ENCODE data around the gene CSPG4.
A peak's percentile ranks its signal among the peaks of the same experiment; 100 is the strongest.
"Not testable (repeated sequence)": the region's sequence is repeated elsewhere in the genome, so short reads cannot be mapped to it uniquely, and the experiment has no call there.

The CSPG4 gene

GRCh38 chr15:75751116-75751875 lies 38.6 kb upstream of the CSPG4 start:
- TF ChIP-seq CTCF (IDR thresholded peaks at IDR 0.05; ENCODE audit: borderline replicate concordance, extremely low read depth, low read length, poor library complexity, severe bottlenecking) = no peak
- no peak for TF ChIP-seq EZH2 (IDR thresholded peaks at IDR 0.05; ENCODE audit: borderline replicate concordance, low read depth, low read length, severe bottlenecking)
- Histone ChIP-seq H4K20me1 (ENCODE audit: insufficient read depth, low read length) (no peaks in the 10 kb centered on the region; the same call in 1 of the 2 replicates), H2AFZ (ENCODE audit: low read depth, low read length) (no peak overlapping the region), H3K9ac (ENCODE audit: low read depth, low read length) (no peak overlapping the region), H3K36me3 (ENCODE audit: insufficient read depth, low read length) (no peaks in the 10 kb centered on the region), H3K27ac (ENCODE audit: low read length) (no peak overlapping the region), H3K4me2 (ENCODE audit: insufficient read depth, low read length) (no peak overlapping the region), H3K4me1 (ENCODE audit: insufficient read depth, low read length) (no peaks in the 10 kb centered on the region), H3K27me3 (ENCODE audit: insufficient read depth, low read length, poor library complexity) (no peaks in the 10 kb centered on the region), H3K9me3 (ENCODE audit: insufficient read depth, low read length, severe bottlenecking) (no peaks in the 10 kb centered on the region), H3K4me3 (ENCODE audit: low read depth in 1 of 2, low read length in 2 of 2) (no peak overlapping the region), H3K79me2 (ENCODE audit: insufficient read depth, low read length) (no peaks in the 10 kb centered on the region)
- ATAC-seq (ENCODE audit: insufficient read depth, low read depth) = no peak
- no peak for DNase-seq

- Histone ChIP-seq H3K79me2 (ENCODE audit: insufficient read depth, low read length) (no peaks in the 10 kb centered on the region), H3K27ac (ENCODE audit: low read length) (no peak overlapping the region), H3K4me1 (ENCODE audit: insufficient read depth, low read length) (no peaks in the 10 kb centered on the region), H3K9me3 (ENCODE audit: insufficient read depth, low read length, severe bottlenecking) (no peaks in the 10 kb centered on the region), H2AFZ (ENCODE audit: low read depth, low read length) (no peak overlapping the region), H3K4me3 (ENCODE audit: low read depth in 1 of 2, low read length in 2 of 2) (no peak overlapping the region), H3K4me2 (ENCODE audit: insufficient read depth, low read length) (no peak overlapping the region), H3K36me3 (ENCODE audit: insufficient read depth, low read length) (no peaks in the 10 kb centered on the region), H3K27me3 (ENCODE audit: insufficient read depth, low read length, poor library complexity) (no peaks in the 10 kb centered on the region), H4K20me1 (ENCODE audit: insufficient read depth, low read length) (no peaks in the 10 kb centered on the region; the same call in 1 of the 2 replicates), H3K9ac (ENCODE audit: low read depth, low read length) (no peak overlapping the region)
- no peak for TF ChIP-seq EZH2 (IDR thresholded peaks at IDR 0.05; ENCODE audit: borderline replicate concordance, low read depth, low read length, severe bottlenecking)
- no peak for TF ChIP-seq CTCF (IDR thresholded peaks at IDR 0.05; ENCODE audit: borderline replicate concordance, extremely low read depth, low read length, poor library complexity, severe bottlenecking)
- ATAC-seq (ENCODE audit: insufficient read depth, low read depth) (no peak), DNase-seq (no peak)
These were observed 37.8 kb upstream of the CSPG4 start for GRCh38 chr15:75750261-75751050.

GRCh38 chr15:75749820-75750219 lies 37.2 kb upstream of the CSPG4 start:
- DNase-seq (no peak), ATAC-seq (ENCODE audit: insufficient read depth, low read depth) (no peak)
- TF ChIP-seq CTCF (IDR thresholded peaks at IDR 0.05; ENCODE audit: borderline replicate concordance, extremely low read depth, low read length, poor library complexity, severe bottlenecking) = no peak
- H3K4me1 ChIP-seq (ENCODE audit: insufficient read depth, low read length) = no peaks in the 10 kb centered on the region
- H3K4me2 ChIP-seq (ENCODE audit: insufficient read depth, low read length) = no peak overlapping the region
- no peak overlapping the region for H3K9ac ChIP-seq (ENCODE audit: low read depth, low read length)
- no peak overlapping the region for H3K27ac ChIP-seq (ENCODE audit: low read length)
- no peaks in the 10 kb centered on the region for H3K9me3 ChIP-seq (ENCODE audit: insufficient read depth, low read length, severe bottlenecking)
- no peaks in the 10 kb centered on the region for H3K79me2 ChIP-seq (ENCODE audit: insufficient read depth, low read length)
- no peak overlapping the region for H3K4me3 ChIP-seq (ENCODE audit: low read depth in 1 of 2, low read length in 2 of 2)
- no peaks in the 10 kb centered on the region for H3K27me3 ChIP-seq (ENCODE audit: insufficient read depth, low read length, poor library complexity)
- H2AFZ ChIP-seq (ENCODE audit: low read depth, low read length) = no peak overlapping the region
- no peaks in the 10 kb centered on the region for H3K36me3 ChIP-seq (ENCODE audit: insufficient read depth, low read length)
- no peaks in the 10 kb centered on the region; the same call in 1 of the 2 replicates for H4K20me1 ChIP-seq (ENCODE audit: insufficient read depth, low read length)

GRCh38 chr15:75748882-75749281 lies 36.2 kb upstream of the CSPG4 start:
- H3K79me2 ChIP-seq (ENCODE audit: insufficient read depth, low read length); DNase-seq; H3K9me3 ChIP-seq (ENCODE audit: insufficient read depth, low read length, severe bottlenecking); H4K20me1 ChIP-seq (ENCODE audit: insufficient read depth, low read length); H3K27me3 ChIP-seq (ENCODE audit: insufficient read depth, low read length, poor library complexity); H3K36me3 ChIP-seq (ENCODE audit: insufficient read depth, low read length); H2AFZ ChIP-seq (ENCODE audit: low read depth, low read length); H3K4me3 ChIP-seq (ENCODE audit: low read depth in 1 of 2, low read length in 2 of 2); H3K4me2 ChIP-seq (ENCODE audit: insufficient read depth, low read length); H3K27ac ChIP-seq (ENCODE audit: low read length); H3K9ac ChIP-seq (ENCODE audit: low read depth, low read length); H3K4me1 ChIP-seq (ENCODE audit: insufficient read depth, low read length): not testable (repeated sequence)
- ATAC-seq (ENCODE audit: insufficient read depth, low read depth) = peak; percentile 58

GRCh38 chr15:75747121-75747520 lies 34.5 kb upstream of the CSPG4 start:
- H3K4me1 ChIP-seq (ENCODE audit: insufficient read depth, low read length); H2AFZ ChIP-seq (ENCODE audit: low read depth, low read length); H3K27me3 ChIP-seq (ENCODE audit: insufficient read depth, low read length, poor library complexity); H3K9me3 ChIP-seq (ENCODE audit: insufficient read depth, low read length, severe bottlenecking); H3K27ac ChIP-seq (ENCODE audit: low read length); ATAC-seq (ENCODE audit: insufficient read depth, low read depth); DNase-seq; H3K79me2 ChIP-seq (ENCODE audit: insufficient read depth, low read length); H3K4me2 ChIP-seq (ENCODE audit: insufficient read depth, low read length); H3K4me3 ChIP-seq (ENCODE audit: low read depth in 1 of 2, low read length in 2 of 2); H3K36me3 ChIP-seq (ENCODE audit: insufficient read depth, low read length); H3K9ac ChIP-seq (ENCODE audit: low read depth, low read length); H4K20me1 ChIP-seq (ENCODE audit: insufficient read depth, low read length): not testable (repeated sequence)

Data from DND-41 (cell line).